Measurements from ENCODE around the gene SULT1A1. TPM values are rescaled to one million over a fixed set of nuclear protein-coding genes. Genes with fewer than 3 reads are reported as not detected.
A peak's percentile ranks its signal among the peaks of the same experiment; 100 is the strongest.

The SULT1A1 gene
- total and polyA plus RNA-seq, 4 experiments from 2014 or later, result 4.7 to 13.2 (median 9.4) TPM

- no peak for DNase-seq
- H3K4me3 ChIP-seq (ENCODE audit: low read length in 2 of 2), result no peak overlapping the region
- intact Hi-C loops (cut with micrococcal nuclease), result no loop called here
- Mint-ChIP-seq H3K27me3 (no peaks in the 10 kb centered on the region), H3K27ac (no peak overlapping the region), H3K4me1 (peaks cover 0 to 4% (median 0%) of the 10 kb centered on the region in 4 donors), H3K9me3 (peaks cover 0 to 1% (median 0%) of the 10 kb centered on the region in 8 donors), H3K36me3 (peaks cover 48 to 78% of the 10 kb centered on the region in 2 donors), H3K4me3 (no peak overlapping the region)
- peaks cover 44% of the 10 kb centered on the region for H3K36me3 ChIP-seq (ENCODE audit: insufficient read depth, low read length)
- H3K27me3 ChIP-seq (ENCODE audit: insufficient read depth, low read length), result no peaks in the 10 kb centered on the region
- H3K27ac ChIP-seq (ENCODE audit: low read depth, low read length), result no peak overlapping the region
- no peaks in the 10 kb centered on the region for H3K4me1 ChIP-seq (ENCODE audit: insufficient read depth, low read length)
- ChIA-PET CTCF (ENCODE audit: partially characterized antibody) (no interaction called here), POLR2A (ENCODE audit: partially characterized antibody) (no interaction called here)
- H3K9me3 ChIP-seq (ENCODE audit: control insufficient read depth in 1 of 2, low read length in 2 of 2), result no peaks in the 10 kb centered on the region
Observed at GRCh38 chr16:28586466-28586865, 23.4 kb downstream of the SULT1A1 start.

GRCh38 chr16:28585674-28586073, 24.2 kb downstream of the SULT1A1 start:
- Histone ChIP-seq H3K4me1 (ENCODE audit: insufficient read depth, low read length) (no peaks in the 10 kb centered on the region), H3K4me3 (ENCODE audit: low read length in 2 of 2) (no peak overlapping the region), H3K27me3 (ENCODE audit: insufficient read depth, low read length) (no peaks in the 10 kb centered on the region), H3K9me3 (ENCODE audit: control insufficient read depth in 1 of 2, low read length in 2 of 2) (no peaks in the 10 kb centered on the region), H3K27ac (ENCODE audit: low read depth, low read length) (no peak overlapping the region), H3K36me3 (ENCODE audit: insufficient read depth, low read length) (peaks cover 46% of the 10 kb centered on the region)
- no peak overlapping the region for H3K4me3 Mint-ChIP-seq
- DNase-seq, result no peak
- H3K27ac Mint-ChIP-seq, result no peak overlapping the region
- H3K27me3 Mint-ChIP-seq, result no peaks in the 10 kb centered on the region
- intact Hi-C loops (cut with micrococcal nuclease), result no loop called here
- peaks cover 0 to 4% (median 0%) of the 10 kb centered on the region in 4 donors for H3K4me1 Mint-ChIP-seq
- peaks cover 0 to 1% (median 0%) of the 10 kb centered on the region in 8 donors for H3K9me3 Mint-ChIP-seq
- peaks cover 48 to 77% of the 10 kb centered on the region in 2 donors for H3K36me3 Mint-ChIP-seq
- ChIA-PET CTCF (ENCODE audit: partially characterized antibody) (no interaction called here), POLR2A (ENCODE audit: partially characterized antibody) (no interaction called here)

- H3K9me3 Mint-ChIP-seq, result peaks cover 0 to 1% (median 0%) of the 10 kb centered on the region in 8 donors
- CTCF ChIA-PET (ENCODE audit: partially characterized antibody), result interaction anchor here (0.6 kb wide), 1 partner anchor 302 kb away, joined by 3 read pairs; no protein-coding TSS in a partner anchor
- no peak for DNase-seq
- Histone ChIP-seq H3K36me3 (ENCODE audit: insufficient read depth, low read length) (peaks cover 19% of the 10 kb centered on the region), H3K27me3 (ENCODE audit: insufficient read depth, low read length) (no peaks in the 10 kb centered on the region), H3K4me3 (ENCODE audit: low read length in 2 of 2) (no peak overlapping the region), H3K4me1 (ENCODE audit: insufficient read depth, low read length) (no peaks in the 10 kb centered on the region), H3K27ac (ENCODE audit: low read depth, low read length) (no peak overlapping the region), H3K9me3 (ENCODE audit: control insufficient read depth in 1 of 2, low read length in 2 of 2) (no peaks in the 10 kb centered on the region)
- H3K36me3 Mint-ChIP-seq, result peaks cover 34 to 51% of the 10 kb centered on the region in 2 donors
- intact Hi-C loops (cut with micrococcal nuclease), result no loop called here
- H3K27ac Mint-ChIP-seq, result peak overlapping the region in 2 of 7 donors; percentile 4 to 63
- no peaks in the 10 kb centered on the region for H3K27me3 Mint-ChIP-seq
- POLR2A ChIA-PET (ENCODE audit: partially characterized antibody), result no interaction called here
- H3K4me1 Mint-ChIP-seq, result peaks cover 0 to 9% (median 5%) of the 10 kb centered on the region in 4 donors
- H3K4me3 Mint-ChIP-seq, result no peak overlapping the region
Observed at GRCh38 chr16:28580726-28581315, 29.0 kb downstream of the SULT1A1 start.

- Mint-ChIP-seq H3K27me3 (no peaks in the 10 kb centered on the region), H3K4me1 (peaks cover 19 to 38% (median 28%) of the 10 kb centered on the region in 4 donors), H3K27ac (peak overlapping the region in 3 of 7 donors; percentile 9 to 52 (median 46)), H3K9me3 (no peaks in the 10 kb centered on the region), H3K4me3 (no peak overlapping the region), H3K36me3 (peaks cover 0 to 27% of the 10 kb centered on the region in 2 donors)
- Histone ChIP-seq H3K36me3 (ENCODE audit: insufficient read depth, low read length) (no peaks in the 10 kb centered on the region), H3K27ac (ENCODE audit: low read depth, low read length) (no peak overlapping the region), H3K4me3 (ENCODE audit: low read length in 2 of 2) (no peak overlapping the region), H3K9me3 (ENCODE audit: control insufficient read depth in 1 of 2, low read length in 2 of 2) (no peaks in the 10 kb centered on the region), H3K27me3 (ENCODE audit: insufficient read depth, low read length) (no peaks in the 10 kb centered on the region), H3K4me1 (ENCODE audit: insufficient read depth, low read length) (no peaks in the 10 kb centered on the region)
- no peak for DNase-seq
- intact Hi-C loops (cut with micrococcal nuclease), result no loop called here
- POLR2A ChIA-PET (ENCODE audit: partially characterized antibody), result interaction anchor here (1.2 kb wide), 1 partner anchor 84 kb away, joined by 3 read pairs; the partner anchor contains the start of gene CLN3
- CTCF ChIA-PET (ENCODE audit: partially characterized antibody), result no interaction called here
Observed at GRCh38 chr16:28575446-28576109, 34.3 kb downstream of the SULT1A1 start.

GRCh38 chr16:28574925-28575324, 34.9 kb downstream of the SULT1A1 start:
- ChIA-PET CTCF (ENCODE audit: partially characterized antibody) (no interaction called here), POLR2A (ENCODE audit: partially characterized antibody) (interaction anchor here (1.2 kb wide), 1 partner anchor 83 kb away, joined by 3 read pairs; the partner anchor contains the start of gene CLN3)
- intact Hi-C loops (cut with micrococcal nuclease), result no loop called here
- Mint-ChIP-seq H3K9me3 (no peaks in the 10 kb centered on the region), H3K4me3 (no peak overlapping the region), H3K27ac (peak overlapping the region in 2 of 7 donors; percentile 47 to 58), H3K27me3 (no peaks in the 10 kb centered on the region), H3K36me3 (peaks cover 0 to 23% of the 10 kb centered on the region in 2 donors), H3K4me1 (peaks cover 19 to 39% (median 29%) of the 10 kb centered on the region in 4 donors)
- H3K27ac ChIP-seq (ENCODE audit: low read depth, low read length), result no peak overlapping the region
- H3K27me3 ChIP-seq (ENCODE audit: insufficient read depth, low read length), result no peaks in the 10 kb centered on the region
- no peak overlapping the region for H3K4me3 ChIP-seq (ENCODE audit: low read length in 2 of 2)
- no peak for DNase-seq
- H3K4me1 ChIP-seq (ENCODE audit: insufficient read depth, low read length), result no peaks in the 10 kb centered on the region
- no peaks in the 10 kb centered on the region for H3K9me3 ChIP-seq (ENCODE audit: control insufficient read depth in 1 of 2, low read length in 2 of 2)
- H3K36me3 ChIP-seq (ENCODE audit: insufficient read depth, low read length), result no peaks in the 10 kb centered on the region

GRCh38 chr16:28573738-28574718, 35.8 kb downstream of the SULT1A1 start:
- Histone ChIP-seq H3K27ac (ENCODE audit: low read depth, low read length) (no peak overlapping the region), H3K36me3 (ENCODE audit: insufficient read depth, low read length) (no peaks in the 10 kb centered on the region), H3K9me3 (ENCODE audit: control insufficient read depth in 1 of 2, low read length in 2 of 2) (no peaks in the 10 kb centered on the region), H3K4me3 (ENCODE audit: low read length in 2 of 2) (no peak overlapping the region), H3K4me1 (ENCODE audit: insufficient read depth, low read length) (no peaks in the 10 kb centered on the region), H3K27me3 (ENCODE audit: insufficient read depth, low read length) (no peaks in the 10 kb centered on the region)
- H3K27me3 Mint-ChIP-seq, result no peaks in the 10 kb centered on the region
- peaks cover 20 to 48% (median 34%) of the 10 kb centered on the region in 4 donors for H3K4me1 Mint-ChIP-seq
- H3K4me3 Mint-ChIP-seq, result no peak overlapping the region
- no peaks in the 10 kb centered on the region for H3K9me3 Mint-ChIP-seq
- ChIA-PET POLR2A (ENCODE audit: partially characterized antibody) (interaction anchor here (1.2 kb wide), 1 partner anchor 82 kb away, joined by 3 read pairs; the partner anchor contains the start of gene CLN3), CTCF (ENCODE audit: partially characterized antibody) (interaction anchor here (1.2 kb wide), 1 partner anchor 10 kb away, joined by 3 read pairs; no protein-coding TSS in a partner anchor)
- DNase-seq, result no peak
- intact Hi-C loops (cut with micrococcal nuclease), result no loop called here
- H3K27ac Mint-ChIP-seq, result peak overlapping the region in 5 of 7 donors; percentile 49 to 76 (median 68)
- peaks cover 0 to 23% of the 10 kb centered on the region in 2 donors for H3K36me3 Mint-ChIP-seq

Data from CD4-positive, alpha-beta memory T cell (primary cell).